ENCODE results near the gene FGFBP1. TPM values are rescaled to one million over a fixed set of nuclear protein-coding genes. Genes with fewer than 3 reads are reported as not detected.

The FGFBP1 gene
- total and polyA plus RNA-seq, 2 donors (not counting 1 experiment from before 2014, with no cell fraction given): not detected

- Mint-ChIP-seq H3K4me1 (peaks cover 9% of the 10 kb centered on the region), H3K27ac (no peak overlapping the region), H3K27me3 (peaks cover 6% of the 10 kb centered on the region), H3K9me3 (ENCODE audit: insufficient read depth) (peaks cover 2% of the 10 kb centered on the region), H3K4me3 (no peak overlapping the region)
- Histone ChIP-seq H4K20me1 (ENCODE audit: control insufficient read depth, insufficient read depth, low read length, poor library complexity, severe bottlenecking) (no peaks in the 10 kb centered on the region), H2AFZ (ENCODE audit: insufficient read depth, low read depth, low read length, poor library complexity, severe bottlenecking) (no peak overlapping the region), H3K9ac (ENCODE audit: low read length) (no peak overlapping the region), H3K4me1 (ENCODE audit: control insufficient read depth in 2 of 2, insufficient read depth in 2 of 2, low read length in 2 of 2) (peaks cover 0 to 3% of the 10 kb centered on the region in 2 donors), H3K4me3 (ENCODE audit: control extremely low read depth in 1 of 5, extremely low read depth in 1 of 5, insufficient read depth in 1 of 5, low read depth in 2 of 5, low read length in 4 of 5) (no peak overlapping the region), H3K36me3 (replicated peaks in 1 of 2; ENCODE audit: control extremely low read depth in 1 of 2, control insufficient read depth in 1 of 2, extremely low read depth in 1 of 2, insufficient read depth in 2 of 2, low read length in 1 of 2) (no peaks in the 10 kb centered on the region), H3K79me2 (ENCODE audit: control insufficient read depth, insufficient read depth, low read length) (no peaks in the 10 kb centered on the region), H3K9me3 (ENCODE audit: control extremely low read depth in 1 of 3, control insufficient read depth in 2 of 3, insufficient read depth in 1 of 3, low read length in 2 of 3) (peaks cover 0 to 11% (median 2%) of the 10 kb centered on the region in 3 donors), H3K27ac (ENCODE audit: low read length in 2 of 2) (no peak overlapping the region), H3K4me2 (replicated peaks; ENCODE audit: low read depth, low read length, poor library complexity, severe bottlenecking) (no peak overlapping the region), H3K27me3 (replicated peaks in 1 of 4; ENCODE audit: control extremely low read depth in 1 of 4, control insufficient read depth in 3 of 4, insufficient read depth in 4 of 4, low read length in 3 of 4) (no peaks in the 10 kb centered on the region)
- ChIA-PET POLR2A (no interaction called here), CTCF (interaction anchor here (0.6 to 3.0 kb wide), 18 partner anchors 8 to 499 kb away, joined by 3 to 77 read pairs (median 4); no protein-coding TSS in a partner anchor)
- 57% methylated on average over 6 of the region's 9 CpGs for WGBS (ENCODE audit: insufficient coverage)
- TF ChIP-seq, protein P1, sequence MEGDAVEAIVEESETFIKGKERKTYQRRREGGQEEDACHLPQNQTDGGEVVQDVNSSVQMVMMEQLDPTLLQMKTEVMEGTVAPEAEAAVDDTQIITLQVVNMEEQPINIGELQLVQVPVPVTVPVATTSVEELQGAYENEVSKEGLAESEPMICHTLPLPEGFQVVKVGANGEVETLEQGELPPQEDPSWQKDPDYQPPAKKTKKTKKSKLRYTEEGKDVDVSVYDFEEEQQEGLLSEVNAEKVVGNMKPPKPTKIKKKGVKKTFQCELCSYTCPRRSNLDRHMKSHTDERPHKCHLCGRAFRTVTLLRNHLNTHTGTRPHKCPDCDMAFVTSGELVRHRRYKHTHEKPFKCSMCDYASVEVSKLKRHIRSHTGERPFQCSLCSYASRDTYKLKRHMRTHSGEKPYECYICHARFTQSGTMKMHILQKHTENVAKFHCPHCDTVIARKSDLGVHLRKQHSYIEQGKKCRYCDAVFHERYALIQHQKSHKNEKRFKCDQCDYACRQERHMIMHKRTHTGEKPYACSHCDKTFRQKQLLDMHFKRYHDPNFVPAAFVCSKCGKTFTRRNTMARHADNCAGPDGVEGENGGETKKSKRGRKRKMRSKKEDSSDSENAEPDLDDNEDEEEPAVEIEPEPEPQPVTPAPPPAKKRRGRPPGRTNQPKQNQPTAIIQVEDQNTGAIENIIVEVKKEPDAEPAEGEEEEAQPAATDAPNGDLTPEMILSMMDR (IDR thresholded peaks at IDR 0.05): peak; percentile 81
- no peak for TF ChIP-seq EZH2 (IDR thresholded peaks at IDR 0.05; ENCODE audit: borderline replicate concordance, insufficient read depth, low read depth, low read length, poor library complexity, severe bottlenecking)
- intact Hi-C loops (cut with micrococcal nuclease): loop anchor here (1.0 to 5.0 kb wide), 3 partner anchors 151 to 724 kb away; no protein-coding TSS in a partner anchor
- ATAC-seq (ENCODE audit: low read depth) (peak; percentile 98), DNase-seq (peak; percentile 81)
Measured at GRCh38 chr4:15956179-15956850, 17.8 kb upstream of the FGFBP1 start.

GRCh38 chr4:15955670-15956069 lies 17.1 kb upstream of the FGFBP1 start:
- no peak overlapping the region for H3K27ac Mint-ChIP-seq
- ATAC-seq (ENCODE audit: low read depth): no peak
- POLR2A ChIA-PET: no interaction called here

More at GRCh38 chr4:15955670-15956069, 17.1 kb upstream of the FGFBP1 start:
- intact Hi-C loops (cut with micrococcal nuclease): loop anchor here (1.0 to 5.0 kb wide), 3 partner anchors 150 to 723 kb away; no protein-coding TSS in a partner anchor
- no peaks in the 10 kb centered on the region for H3K27me3 ChIP-seq (replicated peaks in 1 of 4; ENCODE audit: control extremely low read depth in 1 of 4, control insufficient read depth in 3 of 4, insufficient read depth in 4 of 4, low read length in 3 of 4)
- no peaks in the 10 kb centered on the region for H3K79me2 ChIP-seq (ENCODE audit: control insufficient read depth, insufficient read depth, low read length)
- H4K20me1 ChIP-seq (ENCODE audit: control insufficient read depth, insufficient read depth, low read length, poor library complexity, severe bottlenecking): no peaks in the 10 kb centered on the region
- H3K27me3 Mint-ChIP-seq: peaks cover 6% of the 10 kb centered on the region
- H3K36me3 ChIP-seq (replicated peaks in 1 of 2; ENCODE audit: control extremely low read depth in 1 of 2, control insufficient read depth in 1 of 2, extremely low read depth in 1 of 2, insufficient read depth in 2 of 2, low read length in 1 of 2): no peaks in the 10 kb centered on the region
- no peak for TF ChIP-seq EZH2 (IDR thresholded peaks at IDR 0.05; ENCODE audit: borderline replicate concordance, insufficient read depth, low read depth, low read length, poor library complexity, severe bottlenecking)
- TF ChIP-seq, protein P1 (IDR thresholded peaks at IDR 0.05): no peak
- peaks cover 0 to 11% (median 2%) of the 10 kb centered on the region in 3 donors for H3K9me3 ChIP-seq (ENCODE audit: control extremely low read depth in 1 of 3, control insufficient read depth in 2 of 3, insufficient read depth in 1 of 3, low read length in 2 of 3)
- DNase-seq: no peak
- H3K4me2 ChIP-seq (replicated peaks; ENCODE audit: low read depth, low read length, poor library complexity, severe bottlenecking): no peak overlapping the region
- no peak overlapping the region for H3K4me3 Mint-ChIP-seq
- CTCF ChIA-PET: interaction anchor here (0.6 to 3.0 kb wide), 19 partner anchors 9 to 498 kb away, joined by 3 to 77 read pairs (median 4); no protein-coding TSS in a partner anchor
- H3K9me3 Mint-ChIP-seq (ENCODE audit: insufficient read depth): peaks cover 2% of the 10 kb centered on the region
- H3K4me1 Mint-ChIP-seq: peaks cover 9% of the 10 kb centered on the region
- no peak overlapping the region for H3K27ac ChIP-seq (ENCODE audit: low read length in 2 of 2)
- no peak overlapping the region for H2AFZ ChIP-seq (ENCODE audit: insufficient read depth, low read depth, low read length, poor library complexity, severe bottlenecking)
- H3K9ac ChIP-seq (ENCODE audit: low read length): no peak overlapping the region
- H3K4me1 ChIP-seq (ENCODE audit: control insufficient read depth in 2 of 2, insufficient read depth in 2 of 2, low read length in 2 of 2): peaks cover 0 to 3% of the 10 kb centered on the region in 2 donors
- 91% methylated on average over 2 of the region's 3 CpGs for WGBS (ENCODE audit: insufficient coverage)
- H3K4me3 ChIP-seq (ENCODE audit: control extremely low read depth in 1 of 5, extremely low read depth in 1 of 5, insufficient read depth in 1 of 5, low read depth in 2 of 5, low read length in 4 of 5): no peak overlapping the region
